ENCODE data around the gene RTN4.

RTN4 gene

DNA sequence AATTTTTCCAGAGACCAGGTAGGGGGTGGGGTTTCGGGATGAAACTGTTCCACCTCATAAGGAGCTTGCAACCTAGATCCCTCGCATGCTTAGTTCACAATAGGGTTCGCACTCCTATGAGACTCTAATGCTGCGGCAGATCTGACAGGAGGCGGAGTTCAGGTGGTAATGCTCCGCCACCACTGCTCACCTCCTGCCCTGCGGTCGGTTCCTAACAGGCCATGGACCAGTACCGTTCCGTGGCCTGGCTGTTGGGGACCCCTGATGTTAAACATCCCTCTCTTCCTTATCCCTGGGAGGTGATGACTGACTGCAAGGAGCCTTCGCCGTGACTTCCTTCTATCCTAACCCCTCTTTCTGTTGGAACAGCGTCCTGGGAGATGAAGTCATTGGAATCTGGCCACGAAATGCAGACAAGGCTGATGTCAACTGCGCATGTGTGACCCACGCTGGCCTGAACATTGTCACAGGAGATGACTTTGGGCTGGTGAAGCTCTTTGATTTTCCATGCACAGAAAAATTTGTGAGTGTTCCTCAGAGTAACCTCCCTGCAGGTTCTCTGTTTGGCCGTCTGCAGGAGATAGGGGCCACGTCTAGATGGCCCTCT is 82.4 kb downstream of the RTN4 start:
- no peak for DNase-seq (ENCODE audit: low read depth)

DNA sequence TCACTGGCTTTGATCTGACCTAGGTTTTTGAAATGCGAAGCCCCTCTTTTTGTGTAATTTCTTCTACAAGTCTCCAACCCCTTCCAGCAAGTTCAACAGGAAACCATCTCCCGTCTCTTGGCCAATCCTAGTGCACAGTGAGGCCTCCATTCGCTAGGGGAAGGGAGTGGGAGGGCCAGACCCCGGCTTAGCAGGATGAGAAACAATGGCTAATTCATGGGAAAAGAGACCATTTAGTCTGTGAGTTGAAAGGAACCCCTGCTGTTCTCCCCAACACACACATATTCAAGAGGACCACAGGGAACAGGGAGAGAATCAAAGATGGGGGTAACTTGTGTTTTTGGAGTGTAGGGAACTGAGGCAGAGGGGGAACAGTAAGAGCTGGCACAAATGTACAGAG is 83.0 kb downstream of the RTN4 start:
- no peak for DNase-seq (ENCODE audit: low read depth)

DNA sequence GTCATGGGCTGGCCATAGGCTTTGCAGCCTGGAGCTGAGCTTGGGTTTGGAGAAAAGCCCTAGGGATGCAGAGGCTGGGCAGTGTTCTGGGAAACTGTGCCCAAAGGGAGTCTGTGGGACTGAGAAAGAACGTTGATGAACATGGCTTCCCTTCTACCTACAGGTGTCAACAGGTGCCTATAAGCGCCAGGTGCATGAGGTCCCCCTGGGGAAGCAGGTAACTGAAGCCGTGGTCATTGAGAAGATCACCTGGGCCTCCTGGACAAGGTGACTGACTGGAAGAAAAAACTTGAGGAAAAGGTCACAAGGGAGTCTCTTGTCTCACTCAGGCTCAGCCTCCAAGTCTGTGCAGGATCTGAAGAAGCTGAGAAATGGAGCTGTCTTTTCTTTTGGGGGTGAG is 83.4 kb downstream of the RTN4 start:
- DNase-seq (ENCODE audit: low read depth): no peak

DNA sequence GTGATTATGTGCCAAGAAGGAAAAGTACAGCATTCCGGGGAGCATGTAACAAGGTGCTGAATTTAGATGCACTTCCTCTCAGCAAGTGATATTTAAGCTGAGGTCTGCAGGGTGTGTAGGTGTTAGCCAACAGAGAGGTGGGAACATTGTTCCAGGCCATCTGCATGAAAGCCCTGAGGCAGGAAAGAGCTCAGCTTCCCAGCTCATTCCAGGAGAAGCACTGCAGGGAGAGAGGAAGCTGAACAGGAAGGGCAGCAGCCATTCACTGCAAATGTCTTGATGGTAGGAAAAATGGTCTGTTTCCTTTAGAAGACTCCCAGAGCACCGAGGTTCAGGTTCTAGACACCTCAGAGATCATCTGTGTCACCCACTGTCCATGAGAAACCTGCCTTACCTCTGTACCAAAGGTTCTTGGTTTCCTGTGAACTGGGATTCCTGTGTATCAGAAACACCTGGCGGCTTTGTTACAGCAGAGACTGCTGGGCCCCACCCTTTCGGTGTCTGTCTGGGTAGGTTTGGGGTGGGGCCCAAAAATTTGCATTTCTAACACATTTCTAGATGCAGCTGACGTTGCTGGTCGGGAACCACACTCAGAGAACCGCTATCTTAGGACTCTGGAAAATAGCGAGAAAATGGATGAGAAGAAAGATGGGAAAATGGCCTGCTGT is 84.0 kb downstream of the RTN4 start:
- no peak for DNase-seq (ENCODE audit: low read depth)

DNA sequence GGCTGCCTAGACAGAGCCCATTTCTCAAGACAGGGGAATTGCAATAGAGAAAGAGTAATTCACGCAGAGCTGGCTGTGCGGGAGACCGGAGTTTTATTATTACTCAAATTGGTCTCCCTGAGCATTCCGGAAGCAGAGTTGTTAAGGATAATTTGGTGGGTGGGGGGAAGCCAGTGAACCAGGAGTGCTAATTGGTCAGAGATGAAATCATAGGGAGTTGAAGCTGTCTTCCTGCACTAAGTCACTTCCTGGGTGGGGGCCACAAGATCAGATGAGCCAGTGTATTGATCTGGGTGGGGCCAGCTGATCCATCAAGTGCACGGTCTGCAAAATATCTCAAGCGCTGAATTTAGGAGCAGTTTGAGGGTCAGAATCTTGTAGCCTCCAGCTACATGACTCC is 84.8 kb downstream of the RTN4 start:
- DNase-seq (ENCODE audit: low read depth): no peak

DNA sequence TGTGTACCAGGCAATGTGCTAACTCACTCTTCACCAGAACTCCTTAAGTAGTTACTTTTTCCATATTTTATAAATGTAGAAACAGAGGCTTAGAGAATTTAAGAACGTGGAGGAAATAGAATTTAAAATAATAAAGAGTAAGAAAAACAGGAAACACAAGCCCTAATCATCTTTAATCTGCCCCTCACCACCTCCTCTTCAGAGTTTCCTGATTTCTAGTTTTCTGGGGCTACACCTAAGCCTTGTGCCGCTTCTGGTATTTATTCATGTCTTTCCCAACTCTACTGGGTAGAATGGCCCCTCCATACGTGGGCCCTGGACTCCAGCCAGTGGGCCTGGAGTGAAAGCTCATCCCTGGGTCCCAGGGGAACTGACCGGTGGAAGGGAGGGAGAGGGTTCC is 85.4 kb downstream of the RTN4 start:
- no peak for DNase-seq (ENCODE audit: low read depth)

DNA sequence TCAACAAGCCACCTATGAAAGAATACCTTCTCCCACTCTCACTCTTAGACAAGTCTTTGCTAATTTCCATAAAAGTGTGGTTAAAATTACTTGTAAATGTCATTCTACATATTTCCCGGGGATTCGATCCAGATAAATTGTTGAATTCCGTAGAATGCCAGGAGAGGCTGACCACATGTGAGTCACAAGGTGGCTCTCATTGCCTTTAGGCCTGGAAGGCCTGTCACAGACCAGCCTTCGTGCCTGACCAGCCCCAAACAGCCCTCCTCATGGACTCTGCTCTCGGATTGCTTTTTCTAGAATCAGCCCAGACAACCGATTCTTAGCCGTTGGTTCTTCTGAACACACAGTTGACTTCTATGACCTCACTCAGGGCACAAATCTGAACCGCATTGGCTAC is 86.0 kb downstream of the RTN4 start:
- no peak for DNase-seq (ENCODE audit: low read depth)

DNA sequence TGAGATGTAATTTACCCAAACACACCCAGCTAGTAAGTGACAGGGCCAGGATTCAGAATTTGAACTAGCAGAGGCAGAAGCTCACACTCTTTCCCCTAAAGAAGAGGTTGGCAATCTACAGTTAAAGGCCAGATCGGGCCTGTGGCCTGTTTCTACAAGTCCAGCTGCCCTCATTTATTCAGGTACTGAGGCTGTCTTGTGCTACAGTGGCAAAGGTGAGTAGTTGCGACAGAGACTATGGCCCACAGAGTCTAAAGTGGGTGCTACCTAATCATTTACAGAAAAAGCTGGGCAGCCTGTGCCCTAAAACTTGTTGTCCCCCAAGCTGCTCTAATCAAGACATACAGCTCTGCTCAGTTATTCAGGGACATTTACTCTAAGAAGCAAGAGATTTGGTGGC is 86.8 kb downstream of the RTN4 start:
- no peak for DNase-seq (ENCODE audit: low read depth)

DNA sequence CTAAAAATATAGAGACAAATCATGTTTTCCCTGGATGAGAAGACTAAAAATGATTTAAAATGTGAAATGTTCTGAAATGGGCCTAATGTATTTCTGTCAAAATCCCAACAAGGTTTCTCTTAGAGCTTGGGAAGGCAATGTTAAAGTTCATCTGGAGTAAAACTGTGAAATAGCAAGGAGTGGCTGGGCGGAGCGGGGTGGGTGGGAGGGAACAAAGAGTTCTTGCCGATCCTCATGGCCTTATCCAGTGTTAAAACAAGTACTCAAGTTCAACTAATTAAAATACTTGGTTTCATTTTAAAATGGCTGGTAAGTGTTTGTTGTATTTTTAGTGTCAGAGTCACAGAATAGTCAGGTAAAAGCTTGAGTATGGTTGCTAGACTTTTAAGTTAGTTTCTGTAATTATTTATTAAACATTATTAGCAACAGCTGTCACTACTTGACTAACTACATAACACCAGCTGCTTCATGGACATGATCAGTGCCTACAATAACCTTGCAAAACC is 87.3 kb downstream of the RTN4 start:
- no peak for DNase-seq (ENCODE audit: low read depth)

DNA sequence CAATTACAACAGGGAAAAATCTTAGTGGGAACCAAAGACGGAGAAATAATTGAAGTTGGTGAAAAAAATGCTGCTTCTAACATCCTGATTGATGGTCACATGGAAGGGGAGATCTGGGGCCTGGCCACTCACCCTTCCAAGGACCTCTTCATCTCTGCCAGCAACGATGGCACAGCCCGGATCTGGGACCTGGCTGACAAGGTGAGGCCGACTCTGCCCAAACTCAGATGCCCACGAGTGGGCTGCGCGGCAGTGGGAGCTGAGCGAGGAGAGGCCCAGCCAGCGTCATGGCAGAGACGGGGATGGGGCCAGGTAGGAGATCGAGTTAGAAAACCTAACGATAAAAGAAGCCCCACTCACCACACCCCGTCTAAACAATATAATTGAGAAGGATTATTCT is 87.7 kb downstream of the RTN4 start:
- no peak for DNase-seq (ENCODE audit: low read depth)

DNA sequence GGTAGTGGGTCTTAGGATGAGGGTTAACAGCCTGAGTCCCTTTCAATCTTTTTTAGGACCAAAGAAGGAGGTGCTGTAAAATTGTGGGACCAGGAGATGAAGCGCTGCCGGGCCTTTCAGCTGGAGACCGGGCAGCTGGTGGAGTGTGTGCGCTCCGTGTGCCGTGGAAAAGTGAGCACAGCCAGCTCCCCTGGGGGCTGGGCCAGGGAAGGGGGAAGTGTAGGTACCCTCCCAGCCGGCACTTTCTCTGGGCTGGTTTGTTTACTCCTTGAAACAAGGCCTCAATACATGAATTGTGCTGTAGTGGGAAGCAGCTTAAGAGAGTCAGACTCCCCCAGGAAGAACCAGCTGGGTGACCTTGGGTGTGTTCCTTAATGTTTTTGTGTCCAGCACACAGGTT is 90.1 kb downstream of the RTN4 start:
- no peak for DNase-seq (ENCODE audit: low read depth)

DNA sequence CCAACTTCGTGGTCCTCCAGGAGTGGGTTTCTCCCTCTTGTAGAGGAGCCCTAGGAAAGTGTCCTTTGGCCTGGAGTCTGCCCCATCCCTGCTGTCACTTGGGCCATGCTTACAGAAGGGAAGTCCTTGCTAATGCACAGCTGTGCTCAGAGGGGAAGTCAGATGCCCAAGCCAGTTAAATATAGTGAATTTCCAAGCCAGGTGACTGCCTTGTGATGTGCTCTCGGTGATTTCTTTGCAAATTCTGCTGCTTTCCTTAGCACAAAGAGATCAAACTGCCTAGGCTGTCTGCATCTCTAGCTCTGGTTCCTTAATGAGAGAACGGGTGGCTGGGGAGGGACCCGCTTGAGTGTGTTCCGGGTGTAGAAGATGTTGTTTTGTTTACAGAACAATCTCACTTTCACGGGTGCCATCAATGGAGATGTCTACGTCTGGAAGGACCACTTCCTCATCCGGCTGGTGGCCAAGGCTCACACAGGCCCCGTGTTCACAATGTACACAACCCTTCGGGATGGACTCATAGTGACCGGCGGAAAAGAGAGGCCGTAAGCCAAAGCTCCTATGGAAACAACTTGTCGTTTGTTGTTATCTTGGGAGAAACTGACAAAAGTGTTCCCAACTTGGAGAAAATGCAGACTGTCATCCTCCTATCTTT is 91.4 kb downstream of the RTN4 start:
- DNase-seq (ENCODE audit: low read depth): no peak

DNA sequence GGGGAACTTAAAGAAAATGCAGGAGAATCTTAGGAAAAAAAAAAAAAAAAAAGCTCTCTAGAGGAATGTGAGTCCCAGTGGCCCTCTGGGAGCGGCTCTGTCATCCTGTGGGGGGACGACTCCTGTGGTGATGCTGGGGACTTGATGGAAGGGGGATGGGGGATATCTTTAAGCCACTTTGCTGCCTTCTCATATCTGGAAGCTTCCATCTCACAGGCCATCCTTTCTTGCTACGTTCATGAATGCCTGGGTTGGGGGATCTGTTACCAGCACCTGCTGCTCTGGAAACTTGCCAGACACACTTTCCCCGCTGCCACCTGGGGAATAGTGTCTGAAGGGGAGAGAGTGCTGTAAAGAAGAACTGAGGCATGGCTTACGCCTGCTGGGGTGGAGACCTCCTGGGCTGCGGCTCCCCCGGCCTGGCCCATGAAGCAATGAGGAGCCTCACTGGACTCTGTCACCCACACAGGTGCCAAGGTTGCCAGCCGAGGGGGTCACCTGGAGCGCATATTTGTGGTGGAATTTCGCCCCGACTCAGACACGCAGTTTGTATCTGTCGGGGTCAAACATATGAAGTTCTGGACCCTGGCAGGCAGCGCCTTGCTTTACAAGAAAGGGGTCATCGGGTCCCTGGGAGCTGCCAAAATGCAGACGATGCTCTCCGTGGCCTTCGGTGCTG is 92.8 kb downstream of the RTN4 start:
- DNase-seq (ENCODE audit: low read depth): no peak

DNA sequence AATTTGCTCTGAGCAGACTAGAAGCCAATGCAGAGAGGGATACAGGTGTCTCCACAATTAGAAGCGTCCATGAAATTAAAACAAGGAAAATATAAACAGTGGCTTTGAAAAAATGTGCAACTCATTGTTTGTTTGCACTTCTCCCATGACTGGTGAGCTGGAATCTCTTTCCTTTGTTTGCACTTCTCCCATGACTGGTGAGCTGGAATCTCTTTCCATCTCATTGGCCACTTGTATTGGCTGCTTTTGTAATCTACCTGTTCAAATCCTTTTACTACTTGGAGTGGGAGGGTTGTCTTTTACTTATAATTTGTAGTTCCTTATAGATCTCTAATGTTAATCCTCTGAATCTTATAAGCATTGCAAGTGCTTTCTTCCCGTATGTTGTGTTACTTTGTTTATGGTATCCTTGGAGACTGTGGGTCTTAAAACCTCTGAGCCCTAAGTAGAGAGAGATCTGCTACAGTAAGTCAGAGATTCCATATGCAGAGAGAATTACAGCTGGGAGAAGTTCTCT is 94.1 kb downstream of the RTN4 start:
- DNase-seq (ENCODE audit: low read depth): no peak

DNA sequence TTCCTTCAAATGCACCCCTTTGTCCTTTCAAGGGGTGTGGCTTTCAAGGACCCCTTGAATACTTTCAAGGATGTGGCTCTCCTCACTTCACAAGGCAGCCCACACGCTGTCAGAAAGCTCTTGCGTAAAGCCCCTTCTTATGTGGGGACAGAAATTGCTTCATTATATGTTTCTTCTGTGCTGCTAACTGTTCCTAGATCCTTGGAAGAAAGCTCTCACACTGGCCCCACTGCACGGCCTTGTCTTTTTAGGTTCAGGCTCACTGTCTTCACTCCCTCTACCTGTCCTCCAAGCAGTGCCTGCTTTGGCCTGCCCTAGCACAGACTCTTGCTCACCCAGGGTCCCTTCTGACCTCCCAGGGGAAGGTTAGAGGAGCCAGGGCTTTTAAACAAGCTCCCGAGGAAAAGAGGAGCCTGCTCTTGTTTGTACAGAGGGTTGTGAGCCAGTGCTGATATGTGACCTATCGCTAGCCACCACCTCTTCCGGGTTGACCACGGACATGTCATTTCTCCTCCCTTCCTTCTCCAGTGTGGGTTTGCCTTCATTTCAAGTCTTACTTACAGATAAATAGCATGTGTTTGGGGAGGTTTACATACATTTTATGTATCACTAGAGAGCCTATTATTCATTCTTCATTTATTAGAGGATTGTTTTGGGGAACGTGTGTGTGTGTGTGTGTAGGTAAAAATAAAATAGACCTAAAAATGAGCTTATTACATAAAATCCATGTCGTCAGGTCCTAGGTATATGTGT is 94.7 kb downstream of the RTN4 start:
- DNase-seq (ENCODE audit: low read depth): no peak

DNA sequence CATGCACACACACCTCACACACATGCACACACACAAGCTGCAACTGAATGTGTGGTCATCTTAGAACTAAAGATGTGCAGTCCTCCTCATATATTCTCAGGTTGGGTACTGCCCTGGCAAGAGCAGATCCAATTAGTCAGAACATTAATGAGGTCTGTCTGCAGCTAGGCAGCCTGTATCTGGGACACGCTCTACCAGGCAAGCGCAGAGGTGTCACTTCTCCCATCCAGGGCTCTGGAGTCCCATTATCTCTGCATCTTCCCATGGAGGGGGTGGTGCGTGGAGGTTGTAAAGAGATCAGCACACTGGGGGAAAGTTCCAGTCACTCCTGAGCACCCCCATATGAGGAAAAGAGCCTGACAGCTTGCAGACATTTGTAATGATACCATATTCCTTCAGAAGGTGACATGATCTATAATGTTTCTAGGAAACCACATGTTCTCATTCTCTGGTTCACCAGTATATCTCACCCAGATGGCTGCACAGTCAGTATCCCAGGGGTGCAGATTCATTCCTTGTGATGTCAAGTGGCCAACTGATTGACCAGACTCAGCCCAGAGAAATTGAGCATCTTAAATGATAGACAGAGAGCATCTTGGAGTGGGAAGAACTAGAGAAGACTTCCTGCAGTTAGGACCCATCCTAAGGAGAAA is 95.4 kb downstream of the RTN4 start:
- DNase-seq (ENCODE audit: low read depth): no peak

DNA sequence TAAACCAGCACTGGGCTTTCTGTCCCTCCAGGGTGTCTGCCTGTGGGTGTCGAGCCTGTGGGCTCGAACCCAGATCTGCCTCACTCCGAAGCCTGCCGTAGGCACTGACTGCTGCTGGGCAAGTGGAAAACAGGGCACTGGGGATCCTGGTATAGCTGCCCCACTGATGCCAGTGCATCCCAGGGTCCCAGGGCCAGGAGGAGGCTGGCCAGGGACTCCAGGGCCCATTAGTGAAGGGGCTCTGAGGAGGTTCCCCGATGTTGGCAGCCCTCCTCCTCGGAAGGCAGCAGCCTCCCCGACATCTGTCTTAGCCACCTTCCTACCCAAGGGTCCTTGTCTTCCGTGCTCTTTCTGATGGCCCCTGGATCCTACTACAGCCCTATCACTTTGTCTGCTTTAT is 96.1 kb downstream of the RTN4 start:
- no peak for DNase-seq (ENCODE audit: low read depth)

DNA sequence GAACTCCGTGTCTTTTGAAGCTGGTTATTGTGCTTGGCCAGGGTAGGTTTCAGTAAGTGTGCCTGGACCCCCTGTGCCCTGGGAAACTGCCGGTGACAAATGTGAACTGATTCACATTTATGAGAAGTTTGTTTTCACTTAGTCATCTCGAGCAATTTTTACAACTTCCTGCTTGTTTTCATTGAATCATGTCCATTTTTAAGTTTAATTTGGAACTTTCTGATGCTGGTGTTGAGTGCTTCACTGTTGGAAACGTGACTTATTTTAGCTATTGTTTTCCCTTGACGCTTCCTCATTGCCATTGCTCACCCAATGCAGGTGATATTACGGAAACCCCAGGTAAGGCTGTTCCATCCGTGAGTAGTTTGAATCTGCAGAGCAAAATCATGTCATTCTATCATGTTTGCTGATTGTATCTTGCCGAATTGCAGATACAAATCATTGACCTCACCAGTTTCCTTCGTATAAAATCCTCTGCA is 97.2 kb downstream of the RTN4 start:
- no peak for DNase-seq (ENCODE audit: low read depth)

DNA sequence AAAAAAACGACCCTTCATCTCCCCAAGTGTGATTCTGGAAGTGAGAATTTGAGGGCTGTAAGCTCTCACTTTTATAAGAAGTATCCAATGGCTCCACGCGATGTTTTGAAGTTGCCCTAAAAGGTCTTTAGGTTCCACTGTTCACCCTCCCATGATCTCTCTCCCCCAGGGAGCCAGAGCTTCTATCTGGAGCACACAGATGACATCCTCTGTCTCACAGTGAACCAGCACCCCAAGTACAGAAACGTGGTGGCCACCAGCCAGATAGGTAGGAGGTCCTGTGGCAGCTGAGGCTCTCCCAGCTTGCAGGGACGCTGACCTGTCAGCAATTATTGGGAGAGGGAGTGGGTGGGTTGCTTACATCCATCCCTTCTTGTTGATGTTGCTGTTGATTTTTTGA is 97.8 kb downstream of the RTN4 start:
- no peak for DNase-seq (ENCODE audit: low read depth)

DNA sequence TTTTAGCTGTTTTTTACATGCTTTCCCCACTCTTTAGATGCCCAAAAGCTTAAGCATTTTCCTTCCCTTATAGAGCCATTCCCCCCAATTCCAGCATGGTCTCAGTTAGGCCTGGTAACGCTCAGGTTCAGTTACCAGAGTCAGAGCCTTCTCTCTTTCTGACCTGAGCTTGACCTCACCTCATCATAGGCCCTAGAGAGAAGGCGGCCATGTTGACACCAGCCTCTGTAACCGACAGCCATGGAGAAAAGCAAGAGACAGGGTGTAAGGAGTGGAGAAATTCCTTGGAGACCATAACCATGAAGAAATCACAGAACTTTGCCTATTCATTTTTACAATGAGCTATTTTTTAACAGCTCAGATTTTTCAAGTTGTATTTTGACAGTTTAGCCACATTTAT is 99.4 kb downstream of the RTN4 start:
- no peak for DNase-seq (ENCODE audit: low read depth)

DNA sequence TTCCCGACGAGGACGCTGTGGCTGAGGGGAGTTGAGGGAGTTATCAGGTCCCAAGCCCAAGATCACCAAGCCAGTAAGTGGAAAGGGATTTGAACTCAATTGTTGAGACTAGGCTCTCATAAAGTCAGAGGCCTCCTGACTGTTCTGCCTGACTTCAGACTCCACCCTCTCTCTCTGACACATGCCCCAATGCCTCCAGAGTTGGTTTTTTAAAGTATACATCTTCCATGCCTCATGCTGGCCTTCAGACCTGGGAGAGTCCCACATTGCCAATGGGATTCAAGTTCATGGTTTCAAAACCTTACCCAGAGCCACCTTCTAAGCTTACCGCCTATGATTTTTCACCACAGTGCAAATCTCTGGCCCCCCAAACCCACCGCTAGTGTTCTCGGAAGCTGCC is 100.8 kb downstream of the RTN4 start:
- DNase-seq (ENCODE audit: low read depth): no peak
